Fibroblast of pulmonary artery (primary cell): ENCODE data around the gene SNAPC2.

ENCODE experiments used
- DNase-seq: peaks from one replicate; pipeline ENCODE4 v3.0.0-alpha.2; 2010; ENCODE audit warnings: low read depth
- H3K4me3 ChIP-seq: replicated peaks from 2 replicates; pipeline ENCODE4 v1.5.1; 2011; ENCODE audit warnings: low read depth, mild to moderate bottlenecking, control low read depth, low read length, moderate library complexity
- TF ChIP-seq, protein P1 (sequence below): IDR thresholded peaks from 2 replicates; pipeline ENCODE4 v1.5.1; 2011; ENCODE audit warnings: mild to moderate bottlenecking, control low read depth, low read length, inconsistent platforms; ENCODE audit errors: missing control alignments

SNAPC2 gene

DNA sequence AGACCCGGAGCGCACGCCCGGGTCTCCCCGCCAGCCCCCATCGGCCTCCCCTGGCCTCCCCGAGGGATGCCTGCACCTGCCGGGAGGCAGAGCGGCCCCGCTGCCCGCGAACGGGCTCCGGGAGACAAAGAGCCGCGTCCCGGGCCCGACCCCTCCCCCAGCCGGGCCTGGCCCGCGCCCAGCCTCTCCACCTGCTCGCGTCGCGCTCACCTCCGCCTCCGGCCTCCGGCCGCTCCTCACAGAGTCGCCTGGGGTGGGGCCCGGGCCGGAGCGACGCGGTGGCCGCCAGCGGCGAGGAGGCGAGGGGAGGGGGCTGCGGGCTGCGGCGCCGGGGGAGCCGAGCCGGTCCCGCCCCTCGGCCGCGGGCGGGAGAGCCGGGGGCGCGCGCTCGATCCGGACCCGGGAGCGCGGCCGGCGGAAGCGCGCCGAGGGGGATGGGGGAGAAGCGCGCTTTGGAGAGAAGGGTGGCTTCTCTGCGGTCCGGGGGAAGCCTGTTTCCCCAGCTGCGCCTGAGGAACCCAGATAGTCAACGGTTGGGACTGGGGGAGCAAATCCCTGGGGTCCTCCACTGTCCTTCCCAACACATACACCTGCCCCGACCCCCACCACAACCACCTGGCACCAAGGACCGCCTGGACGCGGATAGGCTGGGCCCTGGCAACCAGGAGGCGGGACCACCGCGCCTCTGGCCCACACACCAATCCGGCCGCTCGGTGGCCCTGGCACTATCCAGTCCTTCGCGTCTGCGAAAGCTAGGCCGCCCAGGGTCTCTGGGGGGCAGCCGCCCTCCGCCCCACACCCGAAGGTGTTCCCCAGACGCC is 45.9 kb upstream of the SNAPC2 start, which contains the start of gene PRR36:
Gene PRR36, minus strand, starts transcription at position 315 of the 821 bp plus-strand sequence. CDS start 701 bp downstream, outside the sequence.
- H3K4me3 ChIP-seq, result no peak within 1 kb of the TSS
- no peak for DNase-seq
- TF ChIP-seq, protein P1, sequence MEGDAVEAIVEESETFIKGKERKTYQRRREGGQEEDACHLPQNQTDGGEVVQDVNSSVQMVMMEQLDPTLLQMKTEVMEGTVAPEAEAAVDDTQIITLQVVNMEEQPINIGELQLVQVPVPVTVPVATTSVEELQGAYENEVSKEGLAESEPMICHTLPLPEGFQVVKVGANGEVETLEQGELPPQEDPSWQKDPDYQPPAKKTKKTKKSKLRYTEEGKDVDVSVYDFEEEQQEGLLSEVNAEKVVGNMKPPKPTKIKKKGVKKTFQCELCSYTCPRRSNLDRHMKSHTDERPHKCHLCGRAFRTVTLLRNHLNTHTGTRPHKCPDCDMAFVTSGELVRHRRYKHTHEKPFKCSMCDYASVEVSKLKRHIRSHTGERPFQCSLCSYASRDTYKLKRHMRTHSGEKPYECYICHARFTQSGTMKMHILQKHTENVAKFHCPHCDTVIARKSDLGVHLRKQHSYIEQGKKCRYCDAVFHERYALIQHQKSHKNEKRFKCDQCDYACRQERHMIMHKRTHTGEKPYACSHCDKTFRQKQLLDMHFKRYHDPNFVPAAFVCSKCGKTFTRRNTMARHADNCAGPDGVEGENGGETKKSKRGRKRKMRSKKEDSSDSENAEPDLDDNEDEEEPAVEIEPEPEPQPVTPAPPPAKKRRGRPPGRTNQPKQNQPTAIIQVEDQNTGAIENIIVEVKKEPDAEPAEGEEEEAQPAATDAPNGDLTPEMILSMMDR, result no peak

DNA sequence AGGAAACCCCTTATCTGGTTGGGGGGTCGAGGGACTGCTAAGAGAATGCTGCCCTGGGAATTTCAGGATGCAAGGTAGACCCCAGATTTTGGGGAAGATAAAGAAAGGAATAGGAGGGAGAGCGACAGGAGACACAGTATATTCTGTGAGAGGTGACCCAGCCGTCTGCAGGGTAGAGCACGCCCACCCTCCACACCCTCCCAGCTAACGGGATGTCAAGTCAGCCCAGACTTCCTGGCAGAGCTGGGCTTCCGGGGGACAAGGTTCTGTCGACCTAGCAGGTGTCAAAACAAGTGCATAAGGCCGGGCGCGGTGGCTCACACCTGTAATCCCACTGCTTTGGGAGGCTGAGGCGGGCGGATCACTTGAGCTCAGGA is 45.3 kb upstream of the SNAPC2 start:
- no peak for DNase-seq
- H3K4me3 ChIP-seq, result no peak overlapping the region
- TF ChIP-seq, protein P1, result no peak

DNA sequence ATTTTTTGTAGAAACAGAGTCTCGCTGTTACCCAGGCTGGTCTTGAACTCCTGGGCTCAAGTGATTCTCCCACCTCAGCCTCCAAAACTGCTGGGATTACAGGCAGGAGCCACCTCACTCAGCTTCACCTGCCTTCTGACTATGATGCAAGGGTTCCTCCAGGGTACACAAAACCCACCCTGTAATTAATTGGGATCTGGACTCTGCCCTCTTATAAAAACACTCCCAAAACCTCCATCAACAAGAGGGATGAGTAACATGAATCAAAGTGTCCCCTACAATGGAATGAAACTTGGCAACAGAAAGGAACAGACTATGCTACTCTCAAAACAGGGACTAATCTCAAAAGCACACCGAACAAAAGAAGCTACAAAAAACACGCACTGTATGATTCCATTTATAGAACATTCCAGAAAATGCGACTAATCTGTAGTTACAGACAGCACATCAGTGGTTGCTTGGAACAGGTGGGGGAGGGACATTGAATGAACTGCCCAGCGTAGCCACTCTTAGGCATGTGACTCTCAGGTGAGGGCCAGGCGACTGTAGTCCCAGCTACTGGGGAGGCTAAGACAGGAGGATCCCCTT is 42.8 kb upstream of the SNAPC2 start:
- no peak for DNase-seq
- H3K4me3 ChIP-seq, result no peak overlapping the region
- TF ChIP-seq, protein P1, result no peak

DNA sequence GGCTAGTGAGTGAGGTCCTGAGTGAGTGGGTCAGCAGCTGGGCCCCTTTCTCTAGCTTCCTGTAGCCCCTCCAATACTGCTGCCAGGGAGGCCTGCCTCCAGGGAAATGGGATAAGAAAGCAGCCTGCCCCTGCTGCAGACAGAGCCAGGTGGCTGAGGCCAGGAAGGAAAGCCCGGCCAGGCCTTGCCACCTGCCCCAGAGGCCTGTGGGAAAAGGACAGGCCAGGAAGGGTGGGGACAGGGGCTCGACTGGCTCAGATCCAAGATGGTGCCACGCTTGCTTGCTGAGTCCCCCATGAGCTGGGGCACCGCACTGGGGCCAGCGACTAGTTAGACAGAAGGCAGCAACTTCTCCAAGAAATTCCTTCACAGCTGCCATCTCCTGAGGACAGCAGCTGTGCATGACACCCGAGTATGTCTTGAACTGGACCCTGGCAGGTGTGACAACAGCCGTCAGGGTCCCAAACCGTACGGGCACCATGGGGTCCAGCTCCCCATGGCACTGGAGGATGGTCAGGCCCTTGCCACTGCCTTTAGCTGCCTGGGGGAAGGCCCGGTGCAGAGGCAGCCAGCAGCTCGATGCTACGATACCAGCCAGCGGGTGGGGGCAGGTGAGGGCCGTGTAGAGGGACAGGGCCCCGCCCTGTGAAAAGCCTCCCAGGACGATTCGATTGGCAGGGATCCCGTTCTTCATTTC is 40.9 kb upstream of the SNAPC2 start:
- no peak for DNase-seq
- no peak overlapping the region for H3K4me3 ChIP-seq
- TF ChIP-seq, protein P1, result no peak

DNA sequence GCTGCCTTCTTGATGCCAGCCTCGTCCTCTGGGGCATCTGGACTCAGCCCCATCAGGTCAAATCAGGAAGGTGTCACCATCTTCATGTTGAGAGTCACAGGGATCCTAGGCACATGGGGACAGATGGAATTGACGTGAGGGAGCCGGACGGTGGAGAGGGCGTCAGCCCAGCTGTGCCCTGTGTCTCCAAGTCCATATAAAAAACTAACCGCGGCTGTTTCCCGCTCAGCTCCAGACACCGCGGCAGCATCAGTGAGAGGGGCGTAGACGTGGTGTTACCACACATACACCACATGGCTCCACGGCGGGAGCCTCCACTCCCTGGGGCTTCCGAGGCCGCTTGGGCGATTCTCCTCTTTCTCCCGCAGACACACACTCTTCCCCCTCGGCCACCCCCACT is 40.3 kb upstream of the SNAPC2 start:
- TF ChIP-seq, protein P1, result no peak
- no peak overlapping the region for H3K4me3 ChIP-seq
- no peak for DNase-seq

DNA sequence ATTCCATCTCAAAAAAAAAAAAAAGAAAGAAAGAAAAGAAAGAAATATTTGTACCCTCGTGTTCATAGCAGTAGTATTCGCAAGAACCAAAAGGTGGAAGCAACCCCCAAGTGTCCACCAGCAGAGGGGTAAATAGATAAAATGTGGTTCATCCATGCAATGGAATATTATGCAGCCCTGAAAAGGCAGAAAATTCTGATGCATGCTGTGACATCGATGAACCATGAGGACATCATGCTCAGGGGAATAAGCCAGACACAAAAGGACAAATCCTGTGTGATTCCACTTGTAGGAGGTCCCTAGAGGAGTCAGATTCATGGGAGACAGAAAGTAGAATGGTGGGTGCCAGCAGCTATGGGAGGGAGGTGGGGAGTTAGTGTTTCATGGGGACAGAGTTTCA is 38.2 kb upstream of the SNAPC2 start:
- TF ChIP-seq, protein P1, result no peak
- DNase-seq, result no peak
- H3K4me3 ChIP-seq, result no peak overlapping the region
